HCT116 (cell line): Measurements from ENCODE around the gene HMHB1. TPM values are rescaled to one million over a fixed set of nuclear protein-coding genes. Genes with fewer than 3 reads are reported as not detected.

Source experiments
- ATAC-seq: fragments of 200-7000 bp; cut with Tn5 transposase; 2 replicates; pipeline ENCODE4 v1.9.1; 2020; ENCODE audit warnings: mild to moderate bottlenecking, moderate library complexity
- BruUV-seq: library from RNA; stranded (reverse); fragments of 400-500 nt; replicated peaks from 2 replicates; lab custom pipeline; 2021; lab: Mats Ljungman, UMichigan
- CTCF ChIA-PET: fragments of 300-600 bp; sonication (Branson Sonifier 250); formaldehyde crosslinking; loops from one replicate; lab custom pipeline; 2021; ENCODE audit warnings: antibody characterized with exemption; lab: Charles Lee
- POLR2A ChIA-PET: fragments of 300-600, 350-600 bp; sonication (Branson Sonifier 250); formaldehyde crosslinking; loops from one replicate; lab custom pipeline; 2021; ENCODE audit warnings: antibody characterized with exemption; lab: Charles Lee
- RAD21 ChIA-PET, 2 experiments: fragments of 300-600 bp; sonication (Branson Sonifier 250); formaldehyde crosslinking; loops; one replicate each; lab custom pipeline; 2023; ENCODE audit warnings: low total read pairs in 2 of 2; ENCODE audit not compliant: uncharacterized antibody in 2 of 2, unreplicated experiment in 2 of 2, low non-redundant PET in 1 of 2; lab: Charles Lee
- DNase-seq: peaks from one replicate; pipeline ENCODE4 v3.0.0-alpha.2; 2010; ENCODE audit warnings: low read depth, low spot score
- H2AFZ ChIP-seq: fragments of 200-600 bp; shearing (Covaris generic), sonication (generic); 2 replicates; pipeline ENCODE4 v1.6.1; 2017; ENCODE audit warnings: low read depth, mixed run types, mixed read lengths, antibody characterized with exemption, low read length; ENCODE audit not compliant: poor library complexity, severe bottlenecking
- H3K27ac ChIP-seq: 2 replicates; pipeline ENCODE4 v1.5.1; 2012; ENCODE audit warnings: low read depth, low read length
- H3K27me3 ChIP-seq: fragments of 200-600 bp; sonication (generic); 2 replicates; pipeline ENCODE4 v1.6.1; 2016; ENCODE audit warnings: mixed run types, low read length, mixed read lengths; ENCODE audit not compliant: insufficient read depth
- H3K36me3 ChIP-seq, 2 experiments: fragments of 200-500 bp in 1 of 2; fragments of 200-600 bp in 1 of 2; sonication (Bioruptor generic) in 1 of 2; sonication (generic) in 1 of 2; 2 replicates each; pipeline versions ENCODE4 v1.5.1 to v1.6.1; 2014 to 2016; ENCODE audit warnings: low read length in 2 of 2, inconsistent platforms in 1 of 2, mixed read lengths in 1 of 2, mixed run types in 1 of 2; ENCODE audit not compliant: insufficient read depth in 2 of 2, control insufficient read depth in 1 of 2
- H3K4me1 ChIP-seq, 2 experiments: fragments of 200-600 bp in 1 of 2; sonication (generic) in 1 of 2; 2 replicates each; pipeline versions ENCODE4 v1.5.1 to v1.6.1; 2012 to 2017; ENCODE audit warnings: low read length in 2 of 2, inconsistent platforms in 1 of 2, mild to moderate bottlenecking in 1 of 2, mixed read lengths in 1 of 2, mixed run types in 1 of 2, moderate library complexity in 1 of 2; ENCODE audit not compliant: insufficient read depth in 2 of 2, control insufficient read depth in 1 of 2
- H3K4me2 ChIP-seq: fragments of 200-600 bp; sonication (generic); 2 replicates; pipeline ENCODE4 v1.6.1; 2017; ENCODE audit warnings: mixed run types, low read length, mixed read lengths
- H3K4me3 ChIP-seq, 2 experiments: fragments of 200-600 bp in 1 of 2; sonication (generic) in 1 of 2; replicated peaks in 1 of 2; 2 replicates each; pipeline ENCODE4 v1.5.1; 2011 to 2016; ENCODE audit warnings: low read length in 2 of 2, control low read depth in 1 of 2, low read depth in 1 of 2, mild to moderate bottlenecking in 1 of 2, mixed read lengths in 1 of 2, mixed run types in 1 of 2
- H3K79me2 ChIP-seq: fragments of 200-600 bp; sonication (generic); 2 replicates; pipeline ENCODE4 v1.6.1; 2017; ENCODE audit warnings: mild to moderate bottlenecking, mixed run types, low read length, moderate library complexity, mixed read lengths; ENCODE audit not compliant: insufficient read depth
- H3K9ac ChIP-seq: fragments of 200-600 bp; sonication (generic); 2 replicates; pipeline ENCODE4 v1.6.1; 2016; ENCODE audit warnings: low read length, mixed read lengths
- H3K9me2 ChIP-seq: fragments of 200-600 bp; sonication (generic), shearing (Covaris generic); 2 replicates; pipeline ENCODE4 v1.6.1; 2017; ENCODE audit warnings: mixed run types, mild to moderate bottlenecking, moderate library complexity; ENCODE audit not compliant: insufficient read depth
- H3K9me3 ChIP-seq, 2 experiments: fragments of 200-500 bp in 1 of 2; fragments of 200-600 bp in 1 of 2; sonication (Bioruptor generic) in 1 of 2; sonication (generic) in 1 of 2; 2 replicates each; pipeline ENCODE4 v1.6.1; 2014 to 2017; ENCODE audit warnings: low read length in 2 of 2, mixed read lengths in 2 of 2, inconsistent platforms in 1 of 2, low read depth in 1 of 2, mild to moderate bottlenecking in 1 of 2, mixed run types in 1 of 2, moderate library complexity in 1 of 2; ENCODE audit not compliant: control insufficient read depth in 1 of 2, insufficient read depth in 1 of 2
- H4K20me1 ChIP-seq: fragments of 200-600 bp; sonication (generic), shearing (Covaris generic); 2 replicates; pipeline ENCODE4 v1.6.1; 2017; ENCODE audit warnings: mixed run types, mild to moderate bottlenecking, moderate library complexity; ENCODE audit not compliant: insufficient read depth
- CBX3 ChIP-seq: IDR thresholded peaks from 2 replicates; pipeline ENCODE4 v1.6.1; 2012; ENCODE audit warnings: low read depth
- CEBPB ChIP-seq: IDR thresholded peaks from 2 replicates; pipeline ENCODE4 v1.6.1; 2012; ENCODE audit warnings: low read depth
- CTCF ChIP-seq, 3 experiments: fragments of 200-600 bp in 1 of 3; sonication (generic) in 1 of 3; IDR thresholded peaks in 2 of 3; conservative IDR thresholded peaks in 1 of 3; 2 replicates each; pipeline ENCODE4 v1.5.1; 2012 to 2017; ENCODE audit warnings: low read depth in 2 of 3, low read length in 2 of 3, antibody characterized with exemption in 1 of 3, borderline replicate concordance in 1 of 3, control low read depth in 1 of 3, mild to moderate bottlenecking in 1 of 3, mixed read lengths in 1 of 3, mixed run types in 1 of 3, moderate library complexity in 1 of 3; ENCODE audit not compliant: insufficient read depth in 1 of 3
- EGR1 ChIP-seq: IDR thresholded peaks from 2 replicates; pipeline ENCODE4 v1.6.1; 2012; ENCODE audit warnings: low read depth
- EZH2 ChIP-seq: fragments of 200-600 bp; sonication (generic); IDR thresholded peaks from 2 replicates; pipeline ENCODE4 v1.6.1; 2017; ENCODE audit warnings: antibody characterized with exemption, mixed run types
- EZH2phosphoT487 ChIP-seq: fragments of 200-600 bp; IDR thresholded peaks from 2 replicates; pipeline ENCODE4 v1.6.1; 2018; ENCODE audit warnings: antibody characterized with exemption, borderline replicate concordance
- JUND ChIP-seq: IDR thresholded peaks from 2 replicates; pipeline ENCODE4 v1.6.1; 2012
- MAX ChIP-seq: IDR thresholded peaks from 2 replicates; pipeline ENCODE4 v1.6.1; 2012
- POLR2A ChIP-seq: IDR thresholded peaks from 2 replicates; pipeline ENCODE4 v1.7.0; 2011; ENCODE audit warnings: borderline replicate concordance; ENCODE audit not compliant: insufficient read depth, insufficient read length; ENCODE audit errors: extremely low read depth
- POLR2AphosphoS5 ChIP-seq: IDR thresholded peaks from 2 replicates; pipeline ENCODE4 v1.6.1; 2011; ENCODE audit warnings: mild to moderate bottlenecking, low read depth, low read length, moderate library complexity
- RAD21 ChIP-seq: IDR thresholded peaks from 2 replicates; pipeline ENCODE4 v1.6.1; 2012; ENCODE audit warnings: low read depth, mild to moderate bottlenecking
- REST ChIP-seq: IDR thresholded peaks from 2 replicates; pipeline ENCODE4 v1.6.1; 2012; ENCODE audit warnings: low read depth
- SIN3A ChIP-seq: IDR thresholded peaks from 2 replicates; pipeline ENCODE4 v1.6.1; 2012; ENCODE audit warnings: low read depth
- SP1 ChIP-seq: IDR thresholded peaks from 2 replicates; pipeline ENCODE4 v1.6.1; 2012; ENCODE audit warnings: low read depth
- SRF ChIP-seq: IDR thresholded peaks from 2 replicates; pipeline ENCODE4 v1.6.1; 2012; ENCODE audit warnings: low read depth
- TCF7L2 ChIP-seq: IDR thresholded peaks from 2 replicates; pipeline ENCODE4 v1.7.0; 2011; ENCODE audit warnings: borderline replicate concordance, inconsistent platforms; ENCODE audit not compliant: insufficient read depth, insufficient read length; ENCODE audit errors: extremely low read depth
- YY1 ChIP-seq: IDR thresholded peaks from 2 replicates; pipeline ENCODE4 v1.6.1; 2011; ENCODE audit warnings: low read length, low read depth, moderate library complexity, mild to moderate bottlenecking; ENCODE audit not compliant: insufficient replicate concordance; ENCODE audit errors: extremely low read depth
- ZFX ChIP-seq: fragments of 450-650 bp; IDR thresholded peaks from 2 replicates; pipeline ENCODE4 v1.6.1; 2017
- intact Hi-C: fragments of 100-400 bp; cut with micrococcal nuclease; formaldehyde crosslinking; loops from 2 replicates; pipeline ENCODE4 v1.10.0; 2022
- total RNA-seq: library from RNA; stranded (reverse); gene quantifications from one replicate; pipeline ENCODE4 v1.2.1, GENCODE V29; 2021; ENCODE audit not compliant: unreplicated experiment
- TF ChIP-seq, protein P1 (sequence below): IDR thresholded peaks from 2 replicates; pipeline ENCODE4 v1.6.1; 2012

Gene HMHB1
- total RNA-seq, 1 experiment from 2014 or later: not detected

- Histone ChIP-seq H2AFZ (no peak overlapping the region), H3K79me2 (no peaks in the 10 kb centered on the region), H3K36me3 (no peaks in the 10 kb centered on the region), H3K27ac (no peak overlapping the region), H3K9me3 (no peaks in the 10 kb centered on the region), H4K20me1 (no peaks in the 10 kb centered on the region), H3K9ac (no peak overlapping the region), H3K4me3 (no peak overlapping the region), H3K4me2 (no peak overlapping the region), H3K4me1 (no peaks in the 10 kb centered on the region), H3K27me3 (no peaks in the 10 kb centered on the region), H3K9me2 (no peaks in the 10 kb centered on the region)
- CTCF ChIA-PET: interaction anchor here (1.7 kb wide), 1 partner anchor 55 kb away, joined by 3 read pairs; no protein-coding TSS in a partner anchor
- TF ChIP-seq EGR1 (no peak), CEBPB (no peak), REST (no peak), YY1 (no peak), SIN3A (no peak), CTCF (IDR thresholded peaks at IDR 0.05 in 2 of 3, conservative IDR thresholded peaks at IDR 0.05 in 1 of 3; ENCODE audit: borderline replicate concordance in 1 of 3, insufficient read depth in 1 of 3, low read depth in 2 of 3, low read length in 2 of 3) (no peak), MAX (no peak), JUND (no peak), CBX3 (no peak), SP1 (no peak), EZH2 (no peak), TCF7L2 (no peak), SRF (no peak), ZFX (no peak), POLR2AphosphoS5 (no peak), RAD21 (no peak), POLR2A (no peak), EZH2phosphoT487 (no peak)
- TF ChIP-seq, protein P1, sequence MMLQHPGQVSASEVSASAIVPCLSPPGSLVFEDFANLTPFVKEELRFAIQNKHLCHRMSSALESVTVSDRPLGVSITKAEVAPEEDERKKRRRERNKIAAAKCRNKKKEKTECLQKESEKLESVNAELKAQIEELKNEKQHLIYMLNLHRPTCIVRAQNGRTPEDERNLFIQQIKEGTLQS: no peak
- POLR2A ChIA-PET: no interaction called here
- intact Hi-C loops: no loop called here
- no TSS peak for BruUV-seq
- DNase-seq (no peak), ATAC-seq (no peak)
- RAD21 ChIA-PET: no interaction called here
Measured at GRCh38 chr5:143769026-143769786, 42.8 kb upstream of the HMHB1 start.
